Gastrocnemius medialis (tissue), 4 donors: ENCODE data around the gene ATOH8. TPM values are rescaled to one million over a fixed set of nuclear protein-coding genes. Genes with fewer than 3 reads are reported as not detected.
A peak's percentile ranks its signal among the peaks of the same experiment; 100 is the strongest.

Experiments
- ATAC-seq, 2 donors: fragments of 150-250 bp; one replicate each; pipeline ENCODE4 v1.9.1; 2016
- DNase-seq, 2 donors: peaks; one replicate each; pipeline ENCODE4 v3.0.0-alpha.2; 2019
- H3K27ac ChIP-seq, 4 donors: fragments of 200-600 bp; sonication (generic); 1 replicate in 1 of 4; 2 replicates in 3 of 4; pipeline ENCODE4 v1.5.1; 2016 to 2018; ENCODE audit warnings: mild to moderate bottlenecking in 2 of 4, moderate library complexity in 1 of 4
- H3K27me3 ChIP-seq, 3 donors: fragments of 200-600 bp; sonication (generic) in 2 of 3; 1 replicate in 1 of 3; 2 replicates in 2 of 3; pipeline versions ENCODE4 v1.5.1 to v1.6.0; 2016 to 2019; ENCODE audit warnings: mild to moderate bottlenecking in 1 of 3, moderate library complexity in 1 of 3
- H3K36me3 ChIP-seq, 2 donors: fragments of 200-600 bp; sonication (generic) in 1 of 2; one replicate each; pipeline ENCODE4 v1.5.1; 2017 to 2018
- H3K4me1 ChIP-seq, 2 donors: fragments of 200-600 bp; sonication (generic) in 1 of 2; one replicate each; pipeline ENCODE4 v1.5.1; 2016 to 2017; ENCODE audit warnings: mild to moderate bottlenecking in 2 of 2
- H3K4me3 ChIP-seq, 4 donors: fragments of 200-600 bp; sonication (generic) in 3 of 4; 1 replicate in 1 of 4; 2 replicates in 3 of 4; pipeline ENCODE4 v1.5.1; 2016 to 2019; ENCODE audit warnings: mild to moderate bottlenecking in 2 of 4
- H3K9me3 ChIP-seq, 3 donors: fragments of 200-600 bp; sonication (generic) in 2 of 3; 1 replicate in 1 of 3; 2 replicates in 2 of 3; pipeline ENCODE4 v1.5.1; 2016 to 2019
- POLR2A ChIP-seq, 2 donors: fragments of 450-650 bp; IDR thresholded peaks; one replicate each; pipeline ENCODE4 v1.6.1; 2017; ENCODE audit warnings: antibody characterized with exemption in 2 of 2, mild to moderate bottlenecking in 2 of 2, moderate library complexity in 2 of 2
- in situ Hi-C, 4 donors: fragments of 200-750 bp; cut with MboI; loops; one replicate each; pipeline versions ENCODE4 v1.15.0 to v1.8.0; 2017; ENCODE audit warnings: low sequenced_read_pairs in 4 of 4
- intact Hi-C: fragments of 100-400 bp; cut with DNase I; formaldehyde crosslinking; loops from one replicate; pipeline ENCODE4 v1.15.1; 2023; ENCODE audit warnings: low total_unique reads
- total RNA-seq, 4 donors: library from RNA; depleted of rRNA; stranded (reverse); fragments of >200 nt; gene quantifications; one replicate each; pipeline versions ENCODE4 v1.1.0 to v1.2.3, GENCODE V29; 2016
- TF ChIP-seq, protein P1 (sequence below), 5 experiments: fragments of 450-650 bp in 3 of 5; fragments of 200-600 bp in 2 of 5; sonication (generic) in 2 of 5; IDR thresholded peaks in 4 of 5; conservative IDR thresholded peaks in 1 of 5; 1 replicate in 4 of 5; 2 replicates in 1 of 5; pipeline ENCODE4 v1.5.1; 2016 to 2019; ENCODE audit warnings: antibody characterized with exemption in 5 of 5, mild to moderate bottlenecking in 3 of 5, moderate library complexity in 3 of 5

The ATOH8 gene
- total RNA-seq, 4 donors from 2014 or later: 122 to 266 (median 150) TPM

DNA sequence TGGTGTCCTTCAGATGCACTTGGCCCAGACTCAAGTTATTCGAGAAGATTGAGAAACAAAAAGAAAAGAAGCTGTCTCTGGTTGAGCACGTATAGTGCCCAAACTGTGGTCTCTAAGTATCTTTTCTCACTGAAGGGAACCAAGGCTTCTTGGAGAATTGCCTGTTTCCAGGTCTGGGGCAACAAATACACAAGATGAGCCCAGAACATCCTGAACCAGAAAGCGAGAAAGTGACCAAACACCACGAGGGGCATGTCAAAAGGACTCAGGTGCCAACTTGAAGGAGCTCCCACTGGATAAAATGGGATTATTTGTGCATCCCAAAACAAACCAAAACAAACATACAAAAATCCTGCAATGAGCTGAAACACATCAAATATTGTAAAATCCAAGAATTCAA is 13.6 kb upstream of the ATOH8 start:
- H3K36me3 ChIP-seq: no peaks in the 10 kb centered on the region
- peaks cover 79% of the 10 kb centered on the region in 2 donors for H3K4me1 ChIP-seq
- ATAC-seq (peak; percentile 53 to 55), DNase-seq (peak; percentile 84 to 89)
- H3K4me3 ChIP-seq: no peak overlapping the region
- intact Hi-C loops: loop anchor here (1.0 to 5.0 kb wide), 3 partner anchors 27 to 327 kb away; no protein-coding TSS in a partner anchor
- H3K27ac ChIP-seq: peak overlapping the region; percentile 94 to 98 (median 97)
- no peaks in the 10 kb centered on the region for H3K27me3 ChIP-seq
- TF ChIP-seq POLR2A (IDR thresholded peaks at IDR 0.05): no peak
- TF ChIP-seq, protein P1, sequence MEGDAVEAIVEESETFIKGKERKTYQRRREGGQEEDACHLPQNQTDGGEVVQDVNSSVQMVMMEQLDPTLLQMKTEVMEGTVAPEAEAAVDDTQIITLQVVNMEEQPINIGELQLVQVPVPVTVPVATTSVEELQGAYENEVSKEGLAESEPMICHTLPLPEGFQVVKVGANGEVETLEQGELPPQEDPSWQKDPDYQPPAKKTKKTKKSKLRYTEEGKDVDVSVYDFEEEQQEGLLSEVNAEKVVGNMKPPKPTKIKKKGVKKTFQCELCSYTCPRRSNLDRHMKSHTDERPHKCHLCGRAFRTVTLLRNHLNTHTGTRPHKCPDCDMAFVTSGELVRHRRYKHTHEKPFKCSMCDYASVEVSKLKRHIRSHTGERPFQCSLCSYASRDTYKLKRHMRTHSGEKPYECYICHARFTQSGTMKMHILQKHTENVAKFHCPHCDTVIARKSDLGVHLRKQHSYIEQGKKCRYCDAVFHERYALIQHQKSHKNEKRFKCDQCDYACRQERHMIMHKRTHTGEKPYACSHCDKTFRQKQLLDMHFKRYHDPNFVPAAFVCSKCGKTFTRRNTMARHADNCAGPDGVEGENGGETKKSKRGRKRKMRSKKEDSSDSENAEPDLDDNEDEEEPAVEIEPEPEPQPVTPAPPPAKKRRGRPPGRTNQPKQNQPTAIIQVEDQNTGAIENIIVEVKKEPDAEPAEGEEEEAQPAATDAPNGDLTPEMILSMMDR (IDR thresholded peaks at IDR 0.05 in 4 of 5, conservative IDR thresholded peaks at IDR 0.05 in 1 of 5): no peak
- no peaks in the 10 kb centered on the region for H3K9me3 ChIP-seq
- in situ Hi-C loops: loop anchor here in 1 of 4 donors (10.0 kb wide), 1 partner anchor 55 kb away; no protein-coding TSS in a partner anchor

DNA sequence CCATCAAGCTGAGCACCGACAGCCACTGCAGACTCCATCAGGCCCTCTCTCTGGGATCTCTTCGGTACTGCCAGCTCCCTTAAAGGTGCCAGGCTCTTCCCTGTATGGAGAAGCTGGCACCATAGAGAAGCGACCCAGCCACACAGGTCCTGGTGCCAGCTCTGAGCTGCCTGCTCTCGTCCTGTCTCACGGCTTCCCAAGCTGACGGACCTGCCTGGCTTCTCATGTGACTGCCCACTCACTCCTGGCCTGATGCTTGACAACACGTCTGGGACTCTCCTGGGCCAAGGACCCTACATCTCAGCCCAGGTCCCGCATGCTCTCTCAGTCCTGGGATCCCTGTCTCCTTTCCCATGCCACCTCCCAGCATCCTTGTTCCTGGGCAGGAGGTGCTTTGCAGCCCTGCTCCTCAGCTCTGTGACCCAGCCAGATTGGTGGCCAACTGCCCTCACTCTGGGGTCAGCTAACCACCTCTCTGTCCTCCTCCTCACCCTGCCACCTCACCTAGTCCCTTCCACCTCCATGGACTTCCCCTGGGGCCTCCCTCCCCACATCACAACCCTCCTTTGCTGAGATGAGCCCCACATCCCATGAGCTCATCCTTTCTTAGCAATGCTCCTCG is 12.5 kb upstream of the ATOH8 start:
- H3K4me1 ChIP-seq: peaks cover 79 to 84% of the 10 kb centered on the region in 2 donors
- in situ Hi-C loops: loop anchor here in 1 of 4 donors (10.0 kb wide), 1 partner anchor 53 kb away; no protein-coding TSS in a partner anchor
- peak; percentile 39 to 52 for ATAC-seq
- peak overlapping the region; percentile 94 to 98 (median 97) for H3K27ac ChIP-seq
- intact Hi-C loops: loop anchor here (2.0 to 5.0 kb wide), 2 partner anchors 59 to 326 kb away; no protein-coding TSS in a partner anchor
- H3K27me3 ChIP-seq: no peaks in the 10 kb centered on the region
- H3K9me3 ChIP-seq: no peaks in the 10 kb centered on the region
- TF ChIP-seq POLR2A (IDR thresholded peaks at IDR 0.05): peak; percentile 59 to 68
- TF ChIP-seq, protein P1 (IDR thresholded peaks at IDR 0.05 in 4 of 5, conservative IDR thresholded peaks at IDR 0.05 in 1 of 5): no peak
- H3K4me3 ChIP-seq: peak overlapping the region in 3 of 4 donors; percentile 4 to 20 (median 11)
- peak; percentile 88 to 96 for DNase-seq
- no peaks in the 10 kb centered on the region for H3K36me3 ChIP-seq

DNA sequence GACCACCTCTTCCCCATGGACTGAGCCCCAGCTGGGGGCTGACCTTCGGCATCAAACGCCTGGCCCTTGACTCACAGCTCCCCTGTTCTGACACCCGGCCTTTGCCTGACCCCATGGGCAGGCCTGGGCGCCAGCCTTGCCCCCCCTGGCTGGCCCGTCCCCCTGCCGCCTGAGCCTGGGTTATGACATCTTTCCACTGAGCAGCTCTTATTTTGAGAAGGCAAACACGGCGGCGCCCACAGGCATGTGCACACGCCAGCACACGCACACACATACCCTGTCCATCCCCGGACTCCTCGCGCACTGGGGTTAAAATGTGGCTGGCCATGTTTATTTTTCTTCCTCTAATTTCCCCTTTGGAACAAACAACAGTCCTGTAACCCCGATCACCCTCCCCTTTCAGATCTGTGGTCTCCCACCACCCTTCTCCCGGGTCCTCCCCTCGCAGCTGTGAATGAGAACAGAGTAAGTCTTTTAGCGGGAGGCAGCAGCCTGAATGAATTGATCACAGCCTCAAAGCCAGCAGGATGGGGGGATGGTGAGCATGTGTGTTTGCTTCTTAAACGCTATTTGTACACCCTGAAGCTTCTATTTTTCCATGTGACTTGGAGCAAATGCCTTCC is 11.8 kb upstream of the ATOH8 start:
- peak; percentile 29 to 31 for TF ChIP-seq POLR2A (IDR thresholded peaks at IDR 0.05)
- TF ChIP-seq, protein P1 (IDR thresholded peaks at IDR 0.05 in 4 of 5, conservative IDR thresholded peaks at IDR 0.05 in 1 of 5): no peak
- intact Hi-C loops (loop anchor here (2.0 to 5.0 kb wide), 2 partner anchors 59 to 325 kb away; no protein-coding TSS in a partner anchor), in situ Hi-C loops (loop anchor here in 1 of 4 donors (10.0 kb wide), 1 partner anchor 53 kb away; no protein-coding TSS in a partner anchor)
- ATAC-seq (peak; percentile 34 to 37), DNase-seq (peak; percentile 77 to 93)
- Histone ChIP-seq H3K27ac (peak overlapping the region; percentile 94 to 98 (median 97)), H3K36me3 (no peaks in the 10 kb centered on the region), H3K4me1 (peaks cover 77 to 82% of the 10 kb centered on the region in 2 donors), H3K27me3 (no peaks in the 10 kb centered on the region), H3K4me3 (peak overlapping the region; percentile 4 to 30 (median 24)), H3K9me3 (no peaks in the 10 kb centered on the region)

DNA sequence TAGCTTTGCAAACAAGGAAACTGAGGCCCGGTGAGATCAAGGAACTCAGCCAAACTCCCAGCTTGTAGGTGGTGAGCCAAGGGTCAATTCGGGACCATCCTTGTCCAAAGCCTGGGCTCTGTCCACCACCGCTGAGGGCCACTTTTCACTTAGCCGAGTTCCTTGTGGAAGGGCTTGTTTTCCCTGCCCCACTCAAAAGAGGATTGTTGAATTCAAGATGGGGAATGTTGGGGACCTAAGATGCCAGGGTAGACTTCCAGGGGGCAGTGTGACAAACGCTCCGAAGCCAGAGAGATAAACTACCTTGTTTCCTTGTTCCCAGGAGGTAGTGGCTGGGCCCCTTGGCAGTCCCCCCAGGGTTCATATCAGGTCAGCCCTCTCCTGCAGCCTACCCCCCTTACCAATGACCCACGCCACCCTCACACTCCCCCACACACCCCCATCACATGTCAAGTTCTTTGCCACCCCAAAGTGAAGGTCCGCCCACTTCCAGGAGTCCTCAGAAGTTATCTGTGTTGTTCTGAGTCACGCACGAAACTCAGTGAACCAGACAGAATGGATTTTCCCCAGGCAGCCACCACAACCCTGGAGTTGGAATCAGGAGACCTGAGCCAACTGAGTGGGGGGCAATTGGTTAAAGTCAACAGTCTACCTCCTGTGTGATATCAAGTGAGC is 10.3 kb upstream of the ATOH8 start:
- H3K27me3 ChIP-seq: no peaks in the 10 kb centered on the region
- peak overlapping the region in 1 of 4 donors; percentile 4 for H3K4me3 ChIP-seq
- no peak for ATAC-seq
- DNase-seq: no peak
- peak overlapping the region; percentile 94 to 98 (median 97) for H3K27ac ChIP-seq
- no peaks in the 10 kb centered on the region for H3K36me3 ChIP-seq
- H3K9me3 ChIP-seq: no peaks in the 10 kb centered on the region
- intact Hi-C loops: loop anchor here (5.0 kb wide), 1 partner anchor 324 kb away; no protein-coding TSS in a partner anchor
- peaks cover 72 to 78% of the 10 kb centered on the region in 2 donors for H3K4me1 ChIP-seq
- TF ChIP-seq, protein P1 (IDR thresholded peaks at IDR 0.05 in 4 of 5, conservative IDR thresholded peaks at IDR 0.05 in 1 of 5): no peak
- no peak for TF ChIP-seq POLR2A (IDR thresholded peaks at IDR 0.05)
- in situ Hi-C loops: loop anchor here in 1 of 4 donors (10.0 kb wide), 1 partner anchor 51 kb away; no protein-coding TSS in a partner anchor
